H9 (cell line): ENCODE results near the gene NFAM1. TPM values are rescaled to one million over a fixed set of nuclear protein-coding genes. Genes with fewer than 3 reads are reported as not detected.

Experiments
- DNase-seq: peaks from one replicate; pipeline ENCODE4 v3.0.0-alpha.2; 2017
- H2AFZ ChIP-seq: one replicate; pipeline ENCODE4 v1.6.1; 2013; ENCODE audit warnings: mild to moderate bottlenecking, low read length, control low read depth, moderate library complexity
- H2AK5ac ChIP-seq: 2 replicates; pipeline ENCODE4 v1.6.1; 2013; ENCODE audit warnings: low read length, control low read depth, mixed read lengths; ENCODE audit not compliant: insufficient read length
- H2BK120ac ChIP-seq: one replicate; pipeline ENCODE4 v1.6.1; 2013; ENCODE audit warnings: low read depth, mild to moderate bottlenecking, low read length, control low read depth, inconsistent platforms; ENCODE audit not compliant: poor library complexity, severe bottlenecking
- H2BK12ac ChIP-seq: 2 replicates; pipeline ENCODE4 v1.6.1; 2013; ENCODE audit warnings: low read length, control low read depth, mixed read lengths, low read depth; ENCODE audit not compliant: insufficient read length
- H2BK15ac ChIP-seq: 2 replicates; pipeline ENCODE4 v1.6.1; 2013; ENCODE audit warnings: low read depth, low read length, control low read depth
- H2BK20ac ChIP-seq: one replicate; pipeline ENCODE4 v1.6.1; 2013; ENCODE audit warnings: low read depth, mild to moderate bottlenecking, low read length, control low read depth, inconsistent platforms; ENCODE audit not compliant: poor library complexity, severe bottlenecking
- H2BK5ac ChIP-seq: 2 replicates; pipeline ENCODE4 v1.6.1; 2013; ENCODE audit warnings: low read length, control low read depth, mixed read lengths; ENCODE audit not compliant: insufficient read length
- H3K14ac ChIP-seq: 2 replicates; pipeline ENCODE4 v1.6.1; 2013; ENCODE audit warnings: low read length, control low read depth; ENCODE audit not compliant: insufficient read depth
- H3K18ac ChIP-seq: 2 replicates; pipeline ENCODE4 v1.6.1; 2013; ENCODE audit warnings: low read depth, mild to moderate bottlenecking, mixed read lengths, low read length, control low read depth; ENCODE audit not compliant: insufficient read length
- H3K23ac ChIP-seq: 2 replicates; pipeline ENCODE4 v1.6.1; 2013; ENCODE audit warnings: low read length, control low read depth, mixed read lengths, low read depth; ENCODE audit not compliant: insufficient read length
- H3K23me2 ChIP-seq: 2 replicates; pipeline ENCODE4 v1.6.1; 2013; ENCODE audit warnings: low read depth, mild to moderate bottlenecking, mixed read lengths, low read length, control low read depth; ENCODE audit not compliant: insufficient read length, poor library complexity, severe bottlenecking
- H3K27ac ChIP-seq: 2 replicates; pipeline ENCODE4 v1.5.1; 2013; ENCODE audit warnings: low read length, control low read depth, mixed read lengths, low read depth; ENCODE audit not compliant: insufficient read length
- H3K27me3 ChIP-seq: 2 replicates; pipeline ENCODE4 v1.6.1; 2013; ENCODE audit warnings: low read length, control low read depth, inconsistent platforms; ENCODE audit not compliant: insufficient read depth
- H3K4ac ChIP-seq: 2 replicates; pipeline ENCODE4 v1.6.1; 2013; ENCODE audit warnings: low read depth, mild to moderate bottlenecking, control low read depth, inconsistent platforms, low read length, moderate library complexity
- H3K4me1 ChIP-seq: 2 replicates; pipeline ENCODE4 v1.6.1; 2013; ENCODE audit warnings: low read length, control low read depth, inconsistent platforms; ENCODE audit not compliant: insufficient read depth
- H3K4me2 ChIP-seq: 2 replicates; pipeline ENCODE4 v1.6.1; 2013; ENCODE audit warnings: low read length, control low read depth, mixed read lengths; ENCODE audit not compliant: insufficient read length, insufficient read depth
- H3K56ac ChIP-seq: 2 replicates; pipeline ENCODE4 v1.6.1; 2013; ENCODE audit warnings: low read depth, mild to moderate bottlenecking, mixed read lengths, low read length, control low read depth; ENCODE audit not compliant: insufficient read length
- H3K79me1 ChIP-seq: 2 replicates; pipeline ENCODE4 v1.6.1; 2013; ENCODE audit warnings: low read depth, mild to moderate bottlenecking, moderate library complexity, low read length, control low read depth, inconsistent platforms; ENCODE audit not compliant: insufficient read depth, poor library complexity, severe bottlenecking
- H3K79me2 ChIP-seq: 2 replicates; pipeline ENCODE4 v1.6.1; 2013; ENCODE audit warnings: low read length, control low read depth, inconsistent platforms; ENCODE audit not compliant: insufficient read depth
- H3K9ac ChIP-seq: 2 replicates; pipeline ENCODE4 v1.6.1; 2013; ENCODE audit warnings: low read length, control low read depth, mixed read lengths; ENCODE audit not compliant: insufficient read length; ENCODE audit errors: extremely low read depth
- H3K9me3 ChIP-seq: one replicate; pipeline ENCODE4 v1.6.1; 2013; ENCODE audit warnings: low read depth, low read length, inconsistent platforms; ENCODE audit not compliant: control insufficient read depth
- H3T11ph ChIP-seq: one replicate; pipeline ENCODE4 v1.6.1; 2013; ENCODE audit warnings: mild to moderate bottlenecking, low read length, control low read depth, inconsistent platforms
- H4K20me1 ChIP-seq: one replicate; pipeline ENCODE4 v1.6.1; 2013; ENCODE audit not compliant: control insufficient read depth, insufficient read length, insufficient read depth
- H4K5ac ChIP-seq: 2 replicates; pipeline ENCODE4 v1.6.1; 2013; ENCODE audit warnings: low read depth, mild to moderate bottlenecking, mixed read lengths, low read length, control low read depth; ENCODE audit not compliant: insufficient read length
- H4K8ac ChIP-seq: replicated peaks from 2 replicates; pipeline ENCODE4 v1.6.1; 2013; ENCODE audit warnings: low read length, control low read depth, mixed read lengths, low read depth; ENCODE audit not compliant: insufficient read length
- H4K91ac ChIP-seq: 2 replicates; pipeline ENCODE4 v1.6.1; 2013; ENCODE audit warnings: low read depth, mild to moderate bottlenecking, moderate library complexity, mixed read lengths, low read length, control low read depth; ENCODE audit not compliant: insufficient read length
- H3K27ac Mint-ChIP-seq, 3 experiments: 2 replicates in 2 of 3; 3 replicates in 1 of 3; pipeline ENCODE4 v1.8.0; 2020 to 2021; ENCODE audit warnings: mixed read lengths in 3 of 3, mild to moderate bottlenecking in 1 of 3, moderate library complexity in 1 of 3
- H3K27me3 Mint-ChIP-seq: 2 replicates; pipeline ENCODE4 v1.8.0; 2021; ENCODE audit warnings: low read depth, mild to moderate bottlenecking, moderate library complexity, mixed read lengths
- H3K36me3 Mint-ChIP-seq, 3 experiments: 2 replicates in 2 of 3; 3 replicates in 1 of 3; pipeline ENCODE4 v1.8.0; 2020 to 2021; ENCODE audit warnings: low read depth in 3 of 3, mixed read lengths in 3 of 3; ENCODE audit not compliant: insufficient read depth in 1 of 3
- H3K4me1 Mint-ChIP-seq, 2 experiments: 2 replicates each; pipeline ENCODE4 v1.8.0; 2020; ENCODE audit warnings: mixed read lengths in 2 of 2
- H3K4me3 Mint-ChIP-seq, 2 experiments: 2 replicates in 1 of 2; 3 replicates in 1 of 2; pipeline ENCODE4 v1.8.0; 2020 to 2021; ENCODE audit warnings: mild to moderate bottlenecking in 2 of 2, mixed read lengths in 2 of 2, moderate library complexity in 1 of 2
- H3K9me3 Mint-ChIP-seq, 2 experiments: 2 replicates in 1 of 2; 3 replicates in 1 of 2; pipeline ENCODE4 v1.8.0; 2020; ENCODE audit warnings: mild to moderate bottlenecking in 2 of 2, mixed read lengths in 2 of 2, moderate library complexity in 1 of 2
- CTCF ChIP-seq: fragments of 200-600 bp; sonication (generic); conservative IDR thresholded peaks from 3 replicates; pipeline ENCODE4 v1.8.0; 2021; ENCODE audit warnings: antibody characterized with exemption, mild to moderate bottlenecking
- WGBS: extraction: QIAGEN DNeasy Blood & Tissue Kit; methylation state at CpG from one replicate; pipeline ENCODE4 v1.1.7; 2013; ENCODE audit warnings: missing lambda C conversion rate, low lambda C conversion rate, mixed read lengths; ENCODE audit not compliant: insufficient read length; ENCODE audit errors: extremely low coverage; 5-methylcytosine and 5-hydroxymethylcytosine counted together
- total RNA-seq: library from RNA; stranded (reverse); gene quantifications from 2 replicates; pipeline ENCODE4 v1.2.1, GENCODE V29; 2021

The NFAM1 gene
- total RNA-seq, 1 experiment from 2014 or later: 0.68 TPM

GRCh38 chr22:42431401-42432019, 693 bp downstream of the NFAM1 start:
- H3K27me3 ChIP-seq: no peaks in the 10 kb centered on the region
- no peak overlapping the region for H3K4ac ChIP-seq
- no peak overlapping the region for H2BK5ac ChIP-seq
- no peaks in the 10 kb centered on the region for H3K79me1 ChIP-seq
- Mint-ChIP-seq H3K27ac (peak overlapping the region in 1 of 3 experiments; percentile 44; a peak in 1 of 7 replicates), H3K4me3 (peak overlapping the region in 1 of 2 experiments; percentile 62; a peak in 1 of 5 replicates), H3K36me3 (no peaks in the 10 kb centered on the region), H3K27me3 (peaks cover 34% of the 10 kb centered on the region), H3K9me3 (no peaks in the 10 kb centered on the region; a peak in 2 of 5 replicates), H3K4me1 (peaks cover 17 to 48% of the 10 kb centered on the region in 2 experiments)
- no peak overlapping the region for H2BK12ac ChIP-seq
- H2AK5ac ChIP-seq: no peak overlapping the region
- no peaks in the 10 kb centered on the region for H3K79me2 ChIP-seq
- H3T11ph ChIP-seq: no peak overlapping the region
- H2AFZ ChIP-seq: no peak overlapping the region
- no peak overlapping the region for H3K27ac ChIP-seq
- H4K91ac ChIP-seq: no peak overlapping the region
- no peak for DNase-seq
- no peak overlapping the region for H2BK15ac ChIP-seq
- no peak overlapping the region for H3K18ac ChIP-seq
- H2BK20ac ChIP-seq: no peak overlapping the region
- H4K20me1 ChIP-seq: no peaks in the 10 kb centered on the region
- H3K23ac ChIP-seq: no peak overlapping the region
- H3K4me1 ChIP-seq: peaks cover 3% of the 10 kb centered on the region; the same call in 1 of the 2 replicates
- no peak for TF ChIP-seq CTCF
- H3K9ac ChIP-seq: no peak overlapping the region
- H3K9me3 ChIP-seq: no peaks in the 10 kb centered on the region
- H3K4me2 ChIP-seq: no peak overlapping the region
- WGBS: no CpG with 5 or more reads among the region's 17 CpGs
- no peak overlapping the region for H4K8ac ChIP-seq
- H3K23me2 ChIP-seq: no peaks in the 10 kb centered on the region
- no peak overlapping the region; the same call in 1 of the 2 replicates for H3K14ac ChIP-seq
- no peak overlapping the region for H4K5ac ChIP-seq
- H2BK120ac ChIP-seq: no peak overlapping the region
- H3K56ac ChIP-seq: no peak overlapping the region
